Gastrocnemius medialis (tissue), 4 donors: ENCODE results near the gene RAD51B.

ENCODE experiments used
- POLR2A ChIP-seq, 2 donors: fragments of 450-650 bp; IDR thresholded peaks; one replicate each; pipeline ENCODE4 v1.6.1; 2017; ENCODE audit warnings: antibody characterized with exemption in 2 of 2, mild to moderate bottlenecking in 2 of 2, moderate library complexity in 2 of 2
- TF ChIP-seq, protein P1 (sequence below), 5 experiments: fragments of 450-650 bp in 3 of 5; fragments of 200-600 bp in 2 of 5; sonication (generic) in 2 of 5; IDR thresholded peaks in 4 of 5; conservative IDR thresholded peaks in 1 of 5; 1 replicate in 4 of 5; 2 replicates in 1 of 5; pipeline ENCODE4 v1.5.1; 2016 to 2019; ENCODE audit warnings: antibody characterized with exemption in 5 of 5, mild to moderate bottlenecking in 3 of 5, moderate library complexity in 3 of 5

DNA sequence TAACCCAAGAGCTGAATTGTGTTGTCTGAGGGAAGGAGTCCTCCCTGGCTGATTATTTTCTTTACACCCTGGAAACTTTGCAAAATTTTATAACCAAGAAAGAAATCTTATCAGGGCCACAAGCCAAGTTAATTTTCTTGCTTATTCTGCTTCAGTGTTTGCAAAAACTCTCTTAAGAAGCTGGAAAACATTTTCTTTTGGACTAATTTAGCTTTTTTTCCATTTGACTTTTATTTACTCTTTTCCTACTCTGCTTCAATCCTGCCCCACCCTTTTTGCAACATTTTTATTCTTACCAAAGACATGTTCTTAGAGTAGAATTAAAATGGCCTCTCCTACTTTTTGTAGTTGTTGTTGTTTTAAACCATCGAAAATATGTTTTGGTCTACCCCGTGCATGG lies 594.5 kb downstream of the RAD51B start:
- TF ChIP-seq, protein P1, sequence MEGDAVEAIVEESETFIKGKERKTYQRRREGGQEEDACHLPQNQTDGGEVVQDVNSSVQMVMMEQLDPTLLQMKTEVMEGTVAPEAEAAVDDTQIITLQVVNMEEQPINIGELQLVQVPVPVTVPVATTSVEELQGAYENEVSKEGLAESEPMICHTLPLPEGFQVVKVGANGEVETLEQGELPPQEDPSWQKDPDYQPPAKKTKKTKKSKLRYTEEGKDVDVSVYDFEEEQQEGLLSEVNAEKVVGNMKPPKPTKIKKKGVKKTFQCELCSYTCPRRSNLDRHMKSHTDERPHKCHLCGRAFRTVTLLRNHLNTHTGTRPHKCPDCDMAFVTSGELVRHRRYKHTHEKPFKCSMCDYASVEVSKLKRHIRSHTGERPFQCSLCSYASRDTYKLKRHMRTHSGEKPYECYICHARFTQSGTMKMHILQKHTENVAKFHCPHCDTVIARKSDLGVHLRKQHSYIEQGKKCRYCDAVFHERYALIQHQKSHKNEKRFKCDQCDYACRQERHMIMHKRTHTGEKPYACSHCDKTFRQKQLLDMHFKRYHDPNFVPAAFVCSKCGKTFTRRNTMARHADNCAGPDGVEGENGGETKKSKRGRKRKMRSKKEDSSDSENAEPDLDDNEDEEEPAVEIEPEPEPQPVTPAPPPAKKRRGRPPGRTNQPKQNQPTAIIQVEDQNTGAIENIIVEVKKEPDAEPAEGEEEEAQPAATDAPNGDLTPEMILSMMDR (IDR thresholded peaks at IDR 0.05 in 4 of 5, conservative IDR thresholded peaks at IDR 0.05 in 1 of 5): no peak
- no peak for TF ChIP-seq POLR2A (IDR thresholded peaks at IDR 0.05)
